Smooth muscle cell (in vitro differentiated cells): ENCODE data around the gene MRPL38. TPM values are rescaled to one million over a fixed set of nuclear protein-coding genes. Genes with fewer than 3 reads are reported as not detected.
"Not testable (repeated sequence)": the region's sequence is repeated elsewhere in the genome, so short reads cannot be mapped to it uniquely, and the experiment has no call there.

Experiments
- DNase-seq: peaks from one replicate; lab custom pipeline; 2025; ENCODE audit not compliant: unreplicated experiment; lab: John Stamatoyannopoulos, UW
- H2AFZ ChIP-seq: fragments of 200-600 bp; sonication (generic); 2 replicates; pipeline ENCODE4 v1.6.0; 2016; ENCODE audit warnings: antibody characterized with exemption, low read depth, mild to moderate bottlenecking
- H3F3A ChIP-seq: fragments of 200-600 bp; sonication (generic); 2 replicates; pipeline ENCODE4 v1.6.0; 2017; ENCODE audit warnings: antibody characterized with exemption, low read depth
- H3K27ac ChIP-seq: fragments of 200-600 bp; sonication (generic); 2 replicates; pipeline ENCODE4 v1.5.1; 2016; ENCODE audit warnings: low read depth, mild to moderate bottlenecking
- H3K27me3 ChIP-seq: fragments of 200-600 bp; sonication (generic); 2 replicates; pipeline ENCODE4 v1.6.1; 2016; ENCODE audit warnings: low read depth, mild to moderate bottlenecking
- H3K36me3 ChIP-seq: fragments of 200-600 bp; sonication (generic); 2 replicates; pipeline ENCODE4 v1.5.1; 2016; ENCODE audit warnings: low read depth
- H3K4me1 ChIP-seq: fragments of 200-600 bp; sonication (generic); 2 replicates; pipeline ENCODE4 v1.5.1; 2016; ENCODE audit warnings: low read depth
- H3K4me2 ChIP-seq: fragments of 200-600 bp; sonication (generic); 2 replicates; pipeline ENCODE4 v1.6.0; 2016; ENCODE audit warnings: mild to moderate bottlenecking
- H3K4me3 ChIP-seq: fragments of 200-600 bp; sonication (generic); 2 replicates; pipeline ENCODE4 v1.5.1; 2016; ENCODE audit warnings: mild to moderate bottlenecking
- H3K79me2 ChIP-seq: fragments of 200-600 bp; sonication (generic); 2 replicates; pipeline ENCODE4 v1.6.0; 2016; ENCODE audit warnings: low read depth, mild to moderate bottlenecking
- H3K9ac ChIP-seq: fragments of 200-600 bp; sonication (generic); 2 replicates; pipeline ENCODE4 v1.6.0; 2016; ENCODE audit warnings: low read depth
- H3K9me3 ChIP-seq: fragments of 200-600 bp; sonication (generic); replicated peaks from 2 replicates; pipeline ENCODE4 v1.5.1; 2016; ENCODE audit warnings: low read depth
- H4K20me1 ChIP-seq: fragments of 200-600 bp; sonication (generic); 2 replicates; pipeline ENCODE4 v1.6.0; 2016; ENCODE audit warnings: low read depth
- CTCF ChIP-seq: fragments of 200-600 bp; sonication (generic); IDR thresholded peaks from 2 replicates; pipeline ENCODE4 v1.5.1; 2017; ENCODE audit warnings: borderline replicate concordance, mild to moderate bottlenecking, antibody characterized with exemption; ENCODE audit not compliant: insufficient read depth, poor library complexity, severe bottlenecking
- WGBS: methylation state at CpG from one replicate; pipeline ENCODE4 v1.1.7; 2016; ENCODE audit warnings: low lambda C conversion rate; 5-methylcytosine and 5-hydroxymethylcytosine counted together
- polyA plus RNA-seq: library from polyadenylated mRNA; unstranded; fragments of >200 nt; fragmentation: Nextera tagmentation; extraction: Ambion mirVana; gene quantifications from 2 replicates; pipeline ENCODE4 v1.2.1, GENCODE V29; 2016
- total RNA-seq: library from RNA; depleted of rRNA; stranded (reverse); fragments of >200 nt; gene quantifications from 2 replicates; pipeline ENCODE4 v1.2.3, GENCODE V29; 2014

The MRPL38 gene
- total and polyA plus RNA-seq, 2 experiments from 2014 or later: 48.4 to 90.5 TPM

GRCh38 chr17:75869282-75870141 is 35.2 kb downstream of the MRPL38 start:
- no peak overlapping the region for H3K9ac ChIP-seq
- H3K36me3 ChIP-seq: no peaks in the 10 kb centered on the region
- peak overlapping the region; percentile 2 for H2AFZ ChIP-seq
- no peaks in the 10 kb centered on the region for H3K27me3 ChIP-seq
- 76% methylated on average over 23 of the region's 23 CpGs for WGBS
- H3K9me3 ChIP-seq: no peaks in the 10 kb centered on the region
- no peak for DNase-seq
- H3K4me2 ChIP-seq: no peak overlapping the region
- H3K27ac ChIP-seq: no peak overlapping the region
- no peak overlapping the region for H3K4me3 ChIP-seq
- no peaks in the 10 kb centered on the region for H3K79me2 ChIP-seq
- no peak for TF ChIP-seq CTCF
- H3K4me1 ChIP-seq: no peaks in the 10 kb centered on the region
- no peaks in the 10 kb centered on the region for H4K20me1 ChIP-seq
- no peaks in the 10 kb centered on the region for H3F3A ChIP-seq

DNA sequence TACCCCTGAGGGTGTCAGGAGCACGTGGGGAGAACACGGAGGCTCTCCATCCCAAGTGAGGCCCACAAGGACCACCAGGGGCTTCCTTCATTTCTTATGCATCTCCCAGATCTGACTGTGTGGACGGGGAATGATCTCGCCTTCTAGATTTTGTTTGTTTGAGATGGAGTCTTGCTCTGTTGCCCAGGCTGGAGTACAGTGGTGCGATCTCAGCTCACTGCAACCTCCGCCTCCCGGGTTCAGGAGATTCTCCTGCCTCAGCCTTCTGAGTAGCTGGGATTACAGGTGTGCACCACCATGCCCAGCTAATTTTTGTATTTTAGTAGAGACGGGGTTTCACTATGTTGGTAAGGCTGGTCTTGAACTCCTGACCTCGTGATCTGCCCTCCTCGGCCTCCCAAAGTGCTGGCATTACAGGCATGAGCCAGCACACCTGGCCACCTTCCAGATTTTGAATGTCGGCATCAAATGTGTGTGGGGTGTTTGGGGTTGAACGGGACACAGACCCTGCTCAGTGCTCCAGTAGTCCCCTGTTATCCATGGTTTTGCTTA is 35.9 kb downstream of the MRPL38 start:
- not testable (repeated sequence) for H3F3A ChIP-seq, H3K4me2 ChIP-seq, DNase-seq, H3K79me2 ChIP-seq, H3K27ac ChIP-seq, H3K9ac ChIP-seq, H4K20me1 ChIP-seq, H3K4me1 ChIP-seq, H3K27me3 ChIP-seq, H3K4me3 ChIP-seq, H3K9me3 ChIP-seq, H3K36me3 ChIP-seq
- H2AFZ ChIP-seq: peak overlapping the region; percentile 2
- WGBS: 92% methylated on average over 12 of the region's 12 CpGs

GRCh38 chr17:75865404-75866188 is 39.1 kb downstream of the MRPL38 start:
- DNase-seq, H3F3A ChIP-seq, H4K20me1 ChIP-seq, H3K79me2 ChIP-seq, H3K4me2 ChIP-seq, H3K27ac ChIP-seq, H3K36me3 ChIP-seq, H3K4me1 ChIP-seq, H3K4me3 ChIP-seq, H3K9ac ChIP-seq, H3K27me3 ChIP-seq, H3K9me3 ChIP-seq, H2AFZ ChIP-seq: not testable (repeated sequence)
- WGBS: 90% methylated on average over 13 of the region's 17 CpGs

- H3K27me3 ChIP-seq, H3K36me3 ChIP-seq, H3K79me2 ChIP-seq, H3K9me3 ChIP-seq, H3F3A ChIP-seq, H3K4me3 ChIP-seq, H4K20me1 ChIP-seq, DNase-seq, H3K9ac ChIP-seq, H3K4me1 ChIP-seq: not testable (repeated sequence)
- WGBS: 86% methylated on average over 4 of the region's 4 CpGs
- peak overlapping the region; percentile 48 for H3K4me2 ChIP-seq
- peak overlapping the region; percentile 27 for H2AFZ ChIP-seq
- peak overlapping the region; percentile 35 for H3K27ac ChIP-seq
These were observed 39.8 kb downstream of the MRPL38 start for GRCh38 chr17:75864887-75865286.

GRCh38 chr17:75864448-75864871 is 40.2 kb downstream of the MRPL38 start:
- H3K79me2 ChIP-seq: no peaks in the 10 kb centered on the region
- H2AFZ ChIP-seq: peak overlapping the region; percentile 27
- no peak for TF ChIP-seq CTCF
- H3K4me3 ChIP-seq: no peak overlapping the region
- whole genome bisulfite sequencing: 49% methylated on average over 8 of the region's 8 CpGs
- no peaks in the 10 kb centered on the region for H3F3A ChIP-seq
- no peaks in the 10 kb centered on the region for H3K4me1 ChIP-seq
- H3K9ac ChIP-seq: no peak overlapping the region
- H3K27ac ChIP-seq: peak overlapping the region; percentile 35
- H3K27me3 ChIP-seq: no peaks in the 10 kb centered on the region
- no peaks in the 10 kb centered on the region for H4K20me1 ChIP-seq
- no peaks in the 10 kb centered on the region for H3K36me3 ChIP-seq
- peak overlapping the region; percentile 48 for H3K4me2 ChIP-seq
- DNase-seq: no peak
- H3K9me3 ChIP-seq: no peaks in the 10 kb centered on the region
